Measurements from ENCODE around the gene MMP20.
"Not testable (repeated sequence)": the region's sequence is repeated elsewhere in the genome, so short reads cannot be mapped to it uniquely, and the experiment has no call there.

MMP20 gene, protein sequence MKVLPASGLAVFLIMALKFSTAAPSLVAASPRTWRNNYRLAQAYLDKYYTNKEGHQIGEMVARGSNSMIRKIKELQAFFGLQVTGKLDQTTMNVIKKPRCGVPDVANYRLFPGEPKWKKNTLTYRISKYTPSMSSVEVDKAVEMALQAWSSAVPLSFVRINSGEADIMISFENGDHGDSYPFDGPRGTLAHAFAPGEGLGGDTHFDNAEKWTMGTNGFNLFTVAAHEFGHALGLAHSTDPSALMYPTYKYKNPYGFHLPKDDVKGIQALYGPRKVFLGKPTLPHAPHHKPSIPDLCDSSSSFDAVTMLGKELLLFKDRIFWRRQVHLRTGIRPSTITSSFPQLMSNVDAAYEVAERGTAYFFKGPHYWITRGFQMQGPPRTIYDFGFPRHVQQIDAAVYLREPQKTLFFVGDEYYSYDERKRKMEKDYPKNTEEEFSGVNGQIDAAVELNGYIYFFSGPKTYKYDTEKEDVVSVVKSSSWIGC

DNA sequence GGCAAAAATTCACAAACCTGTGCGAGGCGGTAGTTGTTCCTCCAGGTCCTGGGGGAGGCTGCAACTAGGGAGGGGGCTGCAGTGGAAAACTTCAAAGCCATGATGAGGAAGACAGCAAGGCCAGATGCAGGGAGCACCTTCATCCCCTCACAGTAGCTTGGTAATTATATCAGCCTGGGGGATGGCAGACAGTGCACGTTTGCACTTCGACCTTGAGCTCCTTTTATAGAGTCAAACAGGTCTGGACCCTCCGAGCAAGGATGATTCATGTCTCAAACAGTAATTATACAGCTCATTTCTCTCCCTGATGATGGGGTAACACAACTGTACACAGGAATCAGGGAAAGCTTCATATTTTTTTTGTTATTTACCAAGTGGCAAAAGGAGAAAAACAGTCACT is at the start of gene MMP20:
Gene MMP20 (minus strand): TSS at position 156 of the 400 bp plus-strand sequence. CDS start 13 bp downstream, at position 143.
- no peak for DNase-seq

DNA sequence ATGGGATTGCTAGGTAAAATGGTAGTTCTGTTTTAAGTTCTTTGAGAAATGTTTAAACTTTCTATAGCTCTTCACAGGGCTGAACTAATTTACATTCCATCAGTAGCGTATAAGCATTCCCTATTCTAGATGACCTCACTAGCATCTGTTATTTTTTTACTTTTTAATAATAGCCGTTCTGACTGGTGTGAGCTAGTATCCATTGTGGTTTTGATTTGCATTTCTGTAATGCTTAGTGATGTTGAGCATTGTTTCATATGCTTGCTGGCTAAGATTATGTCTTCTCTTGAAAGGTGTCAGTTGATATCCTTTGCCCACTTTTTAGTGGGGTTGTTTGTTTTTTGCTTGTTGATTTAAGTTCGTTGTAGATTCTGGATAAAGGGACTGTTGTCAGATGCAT is 44.5 kb upstream of the MMP20 start:
- no peak for DNase-seq

DNA sequence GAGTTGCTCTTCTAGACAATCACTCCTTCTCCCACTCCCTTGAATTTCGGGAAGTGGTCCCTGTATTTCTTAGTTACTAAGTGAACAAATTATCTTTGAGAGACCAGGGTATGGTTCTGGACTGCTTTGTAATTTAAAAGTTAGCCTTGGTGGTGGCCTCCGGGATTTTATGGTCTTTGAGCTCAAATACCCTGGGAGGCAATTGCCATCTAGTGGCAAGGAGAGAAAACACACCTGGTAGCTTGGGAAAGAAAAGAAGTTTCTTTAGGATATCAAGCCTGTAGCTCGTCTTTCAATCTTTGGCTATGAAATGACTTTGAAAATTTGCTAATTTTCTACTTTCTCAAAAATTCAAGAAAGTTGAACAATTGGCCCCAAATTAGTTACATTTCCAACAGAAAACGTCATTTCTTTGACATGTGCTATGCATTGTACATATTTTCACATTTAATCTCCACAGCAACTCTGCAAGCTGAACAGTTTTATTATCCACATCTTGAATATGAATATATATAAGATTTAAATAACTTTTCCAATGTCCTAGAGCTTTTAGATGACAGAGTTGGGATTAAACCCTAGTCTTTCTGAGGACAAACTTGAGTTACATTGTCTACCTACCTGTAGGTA is 41.3 kb upstream of the MMP20 start:
- DNase-seq: no peak

DNA sequence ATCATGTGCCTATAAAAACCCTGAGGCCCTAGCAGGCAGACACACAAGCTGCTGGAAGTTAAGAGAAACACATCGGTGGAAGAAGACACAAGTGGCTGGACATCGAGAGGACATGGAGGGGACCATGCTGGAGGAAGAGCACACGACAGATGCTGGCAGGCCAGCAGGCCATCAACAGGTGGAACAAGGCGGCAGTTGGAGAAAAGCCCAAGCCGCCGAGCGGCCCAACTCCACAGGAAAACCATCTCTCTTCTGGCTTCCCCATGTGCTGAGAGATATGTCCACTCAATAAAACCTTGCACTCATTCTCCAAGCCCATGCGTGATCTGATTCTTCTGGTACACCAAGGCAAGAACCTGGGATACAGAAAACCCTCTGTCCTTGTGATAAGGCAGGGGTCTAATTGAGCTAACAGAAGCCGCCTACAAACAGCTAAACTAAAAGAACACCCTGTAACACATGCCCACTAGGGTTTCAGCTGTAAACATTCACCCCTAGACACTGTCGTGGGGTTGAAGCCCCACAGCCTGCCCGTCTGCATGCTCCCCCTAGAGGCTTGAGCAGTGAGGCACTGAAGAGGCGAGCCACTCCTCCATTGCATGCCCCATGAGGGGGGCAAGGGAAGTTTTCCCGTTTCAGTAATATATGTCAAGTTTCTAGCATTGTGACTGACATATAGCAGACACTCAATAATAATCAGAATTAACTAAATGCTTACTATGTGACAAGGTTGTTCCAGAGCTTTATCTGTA is 39.0 kb upstream of the MMP20 start:
- DNase-seq: peak in 1 of 2 donors; percentile 14

DNA sequence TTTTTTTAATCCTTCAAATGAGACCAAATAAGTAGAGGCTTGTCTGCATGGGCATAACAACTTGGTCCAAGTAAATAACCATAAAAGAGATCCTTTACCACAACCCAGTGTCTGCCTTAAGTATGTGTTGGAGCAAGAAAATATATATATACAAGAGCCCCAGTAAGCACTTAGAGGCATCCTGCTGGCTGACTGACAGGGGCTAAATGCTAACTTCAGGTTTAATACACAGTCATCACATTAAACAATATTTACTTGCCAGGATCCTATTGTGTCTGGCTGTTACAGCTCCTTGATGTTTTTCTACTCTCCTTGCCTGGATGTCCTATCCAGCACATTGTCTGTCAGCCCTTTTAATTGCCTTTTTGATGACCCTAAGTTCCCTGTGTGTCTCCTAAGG is 37.5 kb upstream of the MMP20 start:
- no peak for DNase-seq

DNA sequence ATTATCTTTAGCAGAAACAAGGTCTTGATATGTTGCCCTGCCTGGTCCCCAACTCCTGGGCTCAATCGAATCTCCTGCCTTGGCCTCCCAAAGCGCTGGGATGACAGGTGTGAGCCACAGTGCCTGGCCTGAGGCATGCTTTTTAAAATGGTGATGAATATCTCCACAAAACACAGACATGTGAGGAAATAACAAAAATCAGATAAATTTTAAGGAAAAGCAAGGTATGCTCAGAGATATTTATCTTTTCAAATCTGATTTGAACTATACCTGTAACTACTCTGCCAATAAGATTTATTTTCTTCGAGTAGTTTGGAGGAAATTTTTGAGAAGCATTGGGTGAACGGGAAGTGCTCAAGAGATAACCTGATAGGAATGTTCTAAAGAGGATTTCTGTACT is 35.9 kb upstream of the MMP20 start:
- no peak for DNase-seq

DNA sequence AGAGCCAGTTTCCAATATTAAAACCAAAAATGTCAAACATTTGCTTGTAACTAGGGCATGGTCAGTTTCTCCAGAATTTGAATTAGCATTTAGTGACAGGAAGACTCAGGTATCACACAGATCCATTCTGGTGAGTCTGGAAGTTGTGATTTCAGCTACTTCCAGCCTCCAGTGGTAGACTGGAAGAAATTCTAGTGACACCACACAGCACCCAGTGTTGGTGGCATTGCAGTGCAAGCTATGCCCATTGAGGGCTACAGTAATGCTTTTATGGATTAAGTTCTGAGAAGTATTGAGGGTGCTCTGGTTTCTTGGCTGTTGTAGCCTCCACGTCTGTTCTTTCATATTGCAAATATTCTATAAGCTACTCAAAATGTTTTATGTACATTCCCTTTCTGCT is 31.4 kb upstream of the MMP20 start:
- no peak for DNase-seq

DNA sequence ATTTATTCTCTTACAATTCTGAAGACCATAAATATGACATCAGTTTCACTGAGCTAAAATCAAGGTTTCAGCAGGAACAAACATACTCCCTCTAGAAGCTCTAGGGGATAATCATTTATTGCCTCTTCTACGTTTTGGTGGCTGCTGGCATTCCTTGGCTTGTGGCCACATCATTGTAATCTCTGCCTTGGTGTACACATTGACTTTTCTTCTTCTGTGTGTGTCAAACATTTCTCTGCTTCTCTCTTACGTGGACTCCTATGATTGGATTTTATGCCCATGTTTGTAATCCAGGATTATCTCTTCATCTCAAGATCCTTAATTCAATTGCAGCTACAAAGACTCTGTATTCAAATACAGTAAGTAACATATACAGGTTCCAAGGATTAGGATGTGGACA is 30.4 kb upstream of the MMP20 start:
- DNase-seq: no peak

DNA sequence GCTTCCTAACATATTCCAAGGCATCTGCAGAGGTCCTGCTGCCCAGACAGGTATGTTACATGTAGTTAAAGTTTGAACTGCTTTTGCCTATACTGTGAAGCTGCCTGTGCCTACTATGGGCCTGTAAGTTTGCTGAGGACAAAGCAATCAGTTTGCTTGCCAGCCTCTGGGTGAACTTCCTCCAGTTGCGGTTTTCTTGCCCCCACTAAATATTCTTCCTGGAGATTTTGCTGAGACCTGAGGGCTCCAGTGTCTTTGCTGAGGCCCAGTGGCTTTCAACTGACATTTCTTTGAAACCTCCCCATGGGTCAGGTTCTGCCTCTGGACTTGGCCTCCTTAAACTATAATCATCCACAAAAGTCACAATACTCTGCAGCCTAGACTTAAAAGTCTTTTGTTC is 29.6 kb upstream of the MMP20 start:
- no peak for DNase-seq

DNA sequence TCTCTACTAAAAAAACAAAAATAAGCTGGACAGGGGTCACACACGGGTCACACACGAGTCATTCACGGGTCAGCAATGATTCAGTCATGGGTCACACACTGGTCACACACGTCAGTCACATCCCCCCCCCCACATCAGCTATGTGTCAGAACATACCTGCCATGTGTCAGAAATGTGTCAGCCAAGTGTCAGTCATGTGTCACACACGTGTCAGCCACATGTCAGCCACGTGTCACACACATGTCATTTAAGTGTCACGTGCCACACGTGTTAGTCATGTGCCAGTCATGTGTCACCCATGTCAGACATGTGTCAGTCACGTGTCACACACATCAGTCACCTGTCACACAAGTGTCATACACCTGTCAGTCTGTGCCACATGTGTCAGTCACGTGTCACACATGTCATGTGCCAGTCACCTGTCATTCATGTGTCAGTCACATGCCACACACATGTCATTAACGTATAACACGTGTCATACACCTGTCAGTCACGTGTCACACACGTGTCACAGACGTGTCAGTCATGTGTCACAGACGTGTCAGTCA is 28.7 kb upstream of the MMP20 start:
- no peak for DNase-seq

DNA sequence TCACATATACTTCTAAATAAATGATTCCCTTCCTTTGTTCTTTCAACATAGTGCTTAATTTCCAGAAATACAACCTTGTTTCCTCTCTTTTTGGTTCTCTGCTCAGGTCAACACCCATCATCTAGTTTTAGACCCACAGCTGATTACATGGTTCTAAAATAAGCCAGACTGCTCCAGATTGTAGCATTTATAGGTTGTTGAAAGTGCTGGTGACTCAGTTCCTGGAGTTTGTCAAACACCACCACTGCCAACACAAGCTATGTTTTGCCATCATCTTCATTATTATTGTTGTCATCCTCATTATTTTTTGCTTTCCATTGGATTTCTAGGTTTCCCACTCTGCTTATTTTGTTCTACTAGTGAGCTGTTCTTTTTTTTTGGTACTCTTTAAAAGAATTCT is 22.3 kb upstream of the MMP20 start:
- DNase-seq: no peak

DNA sequence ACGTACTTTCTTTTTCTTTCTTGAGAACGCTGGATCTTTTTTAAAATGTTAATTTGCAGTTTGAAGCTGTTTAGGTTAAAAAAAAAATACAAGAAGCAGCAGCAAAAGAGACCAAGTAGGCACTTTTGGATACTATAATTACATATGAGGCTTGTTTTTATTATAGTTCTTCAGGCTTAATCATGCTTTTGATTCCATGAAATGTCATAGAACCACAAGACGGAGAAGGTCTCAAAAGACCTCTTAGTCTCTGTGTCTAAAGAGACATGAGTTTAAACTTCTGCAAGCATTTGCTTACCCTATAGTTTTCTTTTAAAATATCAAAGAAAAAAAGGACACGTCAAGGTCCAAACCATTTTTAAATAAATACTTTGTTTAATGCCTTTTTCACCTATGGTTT is 18.8 kb upstream of the MMP20 start:
- DNase-seq: no peak

DNA sequence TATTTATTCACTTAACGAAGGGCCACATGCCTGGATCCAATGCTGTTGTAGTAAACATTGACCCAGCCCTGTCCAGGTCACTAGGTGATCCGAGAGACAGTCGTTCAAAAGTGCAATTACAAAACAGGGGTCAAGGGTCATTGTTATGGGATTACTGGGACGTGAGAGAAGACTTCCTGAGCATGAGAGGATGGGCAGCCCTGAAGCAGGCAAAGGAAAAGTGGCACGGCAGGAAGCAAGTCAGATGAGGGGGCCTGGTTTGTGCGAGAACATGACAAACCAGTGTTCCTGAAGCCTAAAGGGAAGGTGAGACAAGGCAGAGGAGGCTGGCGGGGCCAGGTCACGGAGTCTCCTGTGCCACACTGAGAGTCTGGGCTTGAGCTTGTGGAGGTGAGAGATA is 15.8 kb upstream of the MMP20 start:
- no peak for DNase-seq

DNA sequence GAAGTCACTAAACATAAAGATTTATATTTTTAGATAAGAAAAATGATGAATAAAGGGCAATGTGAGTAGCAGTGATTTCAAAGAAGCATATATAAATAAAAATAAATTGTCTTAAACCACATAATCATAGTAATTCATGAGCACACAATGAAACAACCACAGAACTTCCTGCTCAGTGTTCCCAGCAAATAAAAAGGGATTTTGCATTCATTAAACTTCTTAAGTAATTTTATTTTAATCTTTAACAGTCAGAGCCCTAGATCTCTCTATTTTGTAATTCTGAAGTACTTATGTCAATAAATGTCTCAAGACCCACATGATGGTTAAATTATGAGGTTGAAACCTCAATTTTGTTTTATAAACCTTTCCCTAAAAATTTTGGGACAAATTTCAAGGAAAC is 14.5 kb upstream of the MMP20 start:
- DNase-seq: no peak

DNA sequence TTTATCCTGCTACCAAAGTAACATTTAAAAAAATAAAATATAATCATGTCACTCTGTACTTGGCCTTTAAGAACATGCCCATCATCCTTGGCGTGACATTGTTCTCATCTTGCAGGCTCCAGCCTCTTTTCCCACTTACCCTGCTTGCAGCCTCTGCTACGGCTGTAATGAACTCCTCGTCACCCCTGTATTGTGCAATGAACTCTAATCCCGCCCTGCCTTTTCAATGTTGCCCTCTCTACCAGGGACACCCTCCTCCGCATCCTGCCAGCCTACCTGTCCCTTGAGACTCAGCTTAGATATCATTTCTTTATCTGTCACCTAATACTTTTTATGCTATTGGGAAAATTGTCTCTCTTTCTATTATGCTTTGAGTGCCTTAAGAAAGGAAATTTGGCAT is 12.6 kb upstream of the MMP20 start:
- DNase-seq: no peak

DNA sequence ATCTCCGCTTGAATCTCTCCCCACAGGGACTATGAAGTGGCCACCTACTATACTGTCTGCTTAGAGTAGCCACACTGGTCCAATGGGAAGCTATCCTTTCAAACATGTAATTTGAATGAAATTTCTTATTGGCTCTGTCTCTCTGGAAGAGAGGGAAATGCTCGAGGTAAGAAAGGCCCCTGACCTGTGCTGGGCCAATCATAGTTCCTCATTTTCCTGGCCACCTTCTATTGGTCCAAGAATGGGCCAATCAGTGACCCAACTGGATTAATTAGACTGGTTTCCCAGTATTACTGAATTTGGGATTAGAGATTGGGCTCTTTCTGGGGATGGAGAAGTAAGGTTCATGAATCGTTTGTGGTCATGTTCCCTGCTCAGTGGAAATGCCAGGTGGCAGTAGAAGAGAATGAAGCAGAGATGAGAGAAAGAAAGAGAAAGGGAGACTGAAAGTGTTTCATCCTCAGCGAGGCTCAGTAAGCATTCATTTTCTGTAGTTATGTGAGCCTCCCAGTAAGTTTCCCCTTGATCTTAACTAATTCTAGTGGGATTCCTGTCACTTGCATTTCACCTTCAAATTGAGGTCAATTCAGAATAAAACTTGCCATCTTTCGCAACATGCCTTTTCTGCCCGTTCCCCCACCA is 8.4 kb upstream of the MMP20 start:
- no peak for DNase-seq

DNA sequence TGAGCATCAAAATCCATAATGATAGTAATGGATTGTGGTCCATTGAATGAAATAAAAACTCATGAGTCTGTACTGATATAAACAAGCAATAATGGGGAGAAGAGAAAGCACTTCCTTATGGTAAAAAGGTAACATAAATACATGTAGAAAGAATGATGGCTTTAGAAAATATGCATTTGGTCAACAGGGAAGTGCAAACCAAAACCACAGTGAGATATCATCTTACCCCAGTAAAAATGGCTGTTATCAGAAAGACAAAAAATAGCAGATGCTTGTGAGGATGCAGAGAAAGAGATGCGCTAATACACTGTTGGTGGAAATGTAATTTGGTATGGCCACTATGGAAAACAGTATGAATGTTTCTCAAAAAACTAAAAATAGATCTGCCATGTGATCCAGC is 6.9 kb upstream of the MMP20 start:
- no peak for DNase-seq

DNA sequence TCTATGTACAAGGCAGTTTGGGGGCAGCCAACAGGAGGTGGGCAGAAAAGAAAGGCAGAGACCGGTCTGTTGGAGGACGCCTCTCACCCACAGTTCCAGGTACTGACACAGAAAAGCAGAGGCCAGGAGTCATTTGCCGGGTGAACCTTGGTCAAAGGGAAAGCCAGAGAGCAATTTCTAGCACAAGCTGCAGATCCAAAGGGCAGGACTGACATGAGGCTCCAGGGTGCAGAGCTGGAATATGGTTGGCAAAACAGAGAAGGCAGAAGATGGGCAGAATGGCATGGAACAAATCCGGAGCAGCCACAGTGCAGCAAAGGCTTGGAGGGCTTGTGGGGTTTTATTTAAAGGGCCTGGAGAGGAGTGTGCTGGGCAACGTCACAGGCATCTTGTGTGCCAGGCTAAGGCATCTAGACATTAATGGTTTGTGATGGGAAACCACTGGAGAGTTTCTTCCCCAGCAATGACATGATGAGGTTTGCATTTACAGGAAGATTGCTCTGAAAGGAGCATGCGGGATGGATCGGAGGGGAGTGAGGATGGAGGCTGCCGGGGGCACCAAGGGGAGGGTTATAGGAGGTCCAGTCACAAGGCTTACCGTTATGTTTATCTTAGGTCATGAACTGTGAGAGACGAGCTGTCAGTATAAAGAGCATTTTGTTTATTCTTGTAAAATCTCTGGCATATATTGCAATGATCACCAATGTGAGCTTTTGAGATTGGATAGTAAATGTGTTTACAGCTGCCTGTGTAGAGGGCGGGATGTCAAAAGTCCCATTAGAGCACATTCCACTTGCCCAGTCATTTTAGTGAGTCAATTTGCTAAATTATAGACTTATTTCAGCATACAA is 5.7 kb upstream of the MMP20 start:
- DNase-seq: no peak

DNA sequence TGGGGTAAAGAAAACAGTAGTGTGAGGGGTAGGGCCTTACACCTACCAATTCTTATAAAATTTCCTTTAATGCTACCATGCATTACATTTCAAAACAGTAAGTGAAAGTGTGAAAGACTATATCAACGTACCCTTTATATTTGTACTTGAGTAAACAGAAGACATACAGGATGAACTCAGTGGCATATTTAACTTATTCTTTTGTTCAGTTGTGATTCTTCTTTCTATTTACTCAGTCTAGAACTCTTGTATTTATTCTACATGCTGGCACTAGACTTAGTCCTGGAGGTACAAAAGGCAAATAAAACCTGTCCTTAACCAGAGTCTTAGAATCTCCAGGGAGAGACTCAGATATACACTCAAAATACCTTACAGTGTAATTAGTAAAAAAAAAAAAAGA is 4.8 kb upstream of the MMP20 start:
- not testable (repeated sequence) for DNase-seq

DNA sequence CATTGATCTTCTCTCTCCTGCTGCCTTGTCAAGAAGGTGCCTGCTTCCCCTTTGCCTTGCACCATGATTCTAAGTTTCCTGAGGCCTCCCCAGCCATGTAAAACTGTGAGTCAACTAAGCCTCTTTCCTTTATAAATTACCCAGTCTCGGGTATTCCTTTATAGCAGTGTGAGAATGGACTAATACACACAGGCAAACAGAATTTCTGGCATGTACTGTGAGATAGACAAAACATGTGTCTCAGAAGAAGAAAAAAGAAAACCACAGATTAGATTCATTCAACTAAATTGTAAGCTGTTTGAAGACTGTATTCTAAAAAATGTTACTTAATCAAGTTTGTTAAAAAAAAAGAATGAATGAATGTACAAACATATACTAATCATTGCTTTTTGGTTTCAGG is 1.5 kb upstream of the MMP20 start:
- no peak for DNase-seq

DNA sequence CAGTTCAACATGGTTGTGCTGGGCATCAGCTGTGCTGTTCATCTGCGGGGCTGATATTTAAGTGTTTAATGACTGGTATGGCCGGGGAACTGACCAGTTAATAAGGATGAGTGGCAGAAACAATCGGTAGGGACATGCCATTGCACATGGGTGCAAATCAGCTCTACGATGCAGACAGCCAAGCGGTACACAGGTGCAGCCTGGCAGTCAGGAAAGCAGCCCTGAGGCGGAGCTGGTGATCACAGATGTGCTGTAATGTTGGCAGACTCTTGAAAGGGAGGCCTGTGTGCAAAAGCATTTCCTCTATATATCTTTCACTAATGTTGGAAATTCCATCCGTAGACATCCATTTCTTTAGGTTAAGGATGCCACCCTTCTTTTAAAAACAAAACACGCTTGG is 1.1 kb downstream of the MMP20 start:
- DNase-seq: no peak

DNA sequence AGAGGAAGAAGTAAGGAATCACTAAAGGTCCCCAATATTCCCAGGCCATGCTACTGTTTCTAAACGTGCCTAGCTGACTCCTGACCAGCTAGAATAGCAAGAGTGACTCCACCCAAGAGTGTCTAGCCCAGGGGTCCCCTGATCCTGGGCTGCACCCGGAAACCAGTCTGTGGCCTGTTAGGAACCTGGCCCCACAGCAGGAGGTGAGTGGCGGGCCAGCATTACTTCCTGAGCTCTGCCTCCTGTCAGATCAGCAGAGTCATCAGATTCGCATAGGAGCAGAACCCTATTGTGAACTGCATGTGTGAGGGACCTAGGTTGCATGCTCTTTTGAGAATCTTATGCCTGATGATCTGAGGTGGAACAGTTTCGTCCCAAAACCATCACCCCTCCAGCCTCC is 2.0 kb downstream of the MMP20 start:
- DNase-seq: no peak
